Adipose tissue (tissue), 3 donors: ENCODE results near the gene RAB18. TPM values are rescaled to one million over a fixed set of nuclear protein-coding genes. Genes with fewer than 3 reads are reported as not detected.
"Not testable (repeated sequence)": the region's sequence is repeated elsewhere in the genome, so short reads cannot be mapped to it uniquely, and the experiment has no call there.

Source experiments
- H3K27ac ChIP-seq: one replicate; pipeline ENCODE4 v1.5.1; 2013; ENCODE audit warnings: low read depth, low read length
- WGBS, 3 donors: extraction: QIAGEN DNeasy Blood & Tissue Kit; methylation state at CpG; one replicate each; pipeline ENCODE4 v1.1.7; 2013; 5-methylcytosine and 5-hydroxymethylcytosine counted together
- polyA plus RNA-seq, 3 donors: library from polyadenylated mRNA; stranded (reverse); fragments of 200-250 nt; gene quantifications; one replicate each; pipeline ENCODE4 v1.2.3, GENCODE V29; 2013
- donor health status: healthy with polysubstance abuse.
- donor health status: Bipolar disorder and iron deficiency.
- donor health status: healthy.

RAB18 gene
- polyA plus RNA-seq, 3 donors, result 17.2 to 33.0 (median 30.6) TPM

DNA sequence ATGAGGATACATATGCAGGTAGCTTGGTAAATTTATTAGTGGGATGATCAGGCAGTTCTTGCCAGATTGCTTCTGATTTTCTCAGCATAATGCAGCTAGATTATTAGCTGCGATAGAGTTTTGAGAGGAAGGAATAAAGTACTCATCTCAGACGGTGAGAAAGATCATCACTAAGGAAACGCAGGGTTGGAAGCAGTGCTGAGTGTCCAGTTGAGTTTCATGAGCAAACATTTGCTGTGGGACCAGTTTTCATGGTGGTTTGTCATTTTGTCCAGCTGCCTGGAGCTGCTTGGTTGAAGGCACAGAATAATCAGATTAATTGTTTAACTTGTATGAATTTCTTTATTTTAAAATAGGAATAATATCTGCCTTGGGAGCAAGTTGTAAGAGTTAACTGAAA is 33.1 kb downstream of the RAB18 start:
- no peak overlapping the region for H3K27ac ChIP-seq
- 72 to 92% (median 82%) methylated on average over 3 of the region's 3 CpGs for WGBS, 3 donors

DNA sequence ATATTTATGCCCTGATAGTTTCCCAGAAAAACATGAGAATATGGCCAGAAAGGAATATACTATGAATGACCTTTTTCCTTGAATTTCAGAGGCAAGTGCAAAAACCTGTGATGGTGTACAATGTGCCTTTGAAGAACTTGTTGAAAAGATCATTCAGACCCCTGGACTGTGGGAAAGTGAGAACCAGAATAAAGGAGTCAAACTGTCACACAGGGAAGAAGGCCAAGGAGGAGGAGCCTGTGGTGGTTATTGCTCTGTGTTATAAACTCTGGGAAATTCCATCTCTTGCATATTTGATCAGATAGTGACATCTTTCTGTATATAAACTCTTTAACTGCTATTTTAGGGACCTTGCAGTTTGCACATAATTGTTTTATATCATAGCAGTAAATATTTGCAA is 33.7 kb downstream of the RAB18 start:
- no peak overlapping the region for H3K27ac ChIP-seq

DNA sequence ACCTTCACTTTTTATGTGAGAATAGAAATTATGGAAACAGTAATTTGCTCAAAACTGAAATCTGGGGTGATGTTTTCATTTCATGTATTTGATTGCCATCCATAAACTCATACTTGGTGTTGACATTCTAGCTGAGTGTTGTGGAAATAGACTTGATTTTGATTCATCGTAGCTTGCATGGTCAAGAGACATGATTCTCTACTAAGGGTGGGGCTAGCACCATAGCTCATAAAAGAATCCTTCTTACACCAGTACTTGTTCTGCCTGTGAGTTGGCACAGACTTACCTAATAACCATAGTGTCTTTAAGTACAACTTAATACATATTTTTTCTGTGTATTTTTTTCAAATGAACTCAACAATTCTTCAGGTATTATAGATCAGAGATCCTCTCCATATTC is 36.6 kb downstream of the RAB18 start:
- WGBS, 3 donors, result 95 to 100% (median 95%) methylated on average over 1 of the region's 1 CpG
- no peak overlapping the region for H3K27ac ChIP-seq

DNA sequence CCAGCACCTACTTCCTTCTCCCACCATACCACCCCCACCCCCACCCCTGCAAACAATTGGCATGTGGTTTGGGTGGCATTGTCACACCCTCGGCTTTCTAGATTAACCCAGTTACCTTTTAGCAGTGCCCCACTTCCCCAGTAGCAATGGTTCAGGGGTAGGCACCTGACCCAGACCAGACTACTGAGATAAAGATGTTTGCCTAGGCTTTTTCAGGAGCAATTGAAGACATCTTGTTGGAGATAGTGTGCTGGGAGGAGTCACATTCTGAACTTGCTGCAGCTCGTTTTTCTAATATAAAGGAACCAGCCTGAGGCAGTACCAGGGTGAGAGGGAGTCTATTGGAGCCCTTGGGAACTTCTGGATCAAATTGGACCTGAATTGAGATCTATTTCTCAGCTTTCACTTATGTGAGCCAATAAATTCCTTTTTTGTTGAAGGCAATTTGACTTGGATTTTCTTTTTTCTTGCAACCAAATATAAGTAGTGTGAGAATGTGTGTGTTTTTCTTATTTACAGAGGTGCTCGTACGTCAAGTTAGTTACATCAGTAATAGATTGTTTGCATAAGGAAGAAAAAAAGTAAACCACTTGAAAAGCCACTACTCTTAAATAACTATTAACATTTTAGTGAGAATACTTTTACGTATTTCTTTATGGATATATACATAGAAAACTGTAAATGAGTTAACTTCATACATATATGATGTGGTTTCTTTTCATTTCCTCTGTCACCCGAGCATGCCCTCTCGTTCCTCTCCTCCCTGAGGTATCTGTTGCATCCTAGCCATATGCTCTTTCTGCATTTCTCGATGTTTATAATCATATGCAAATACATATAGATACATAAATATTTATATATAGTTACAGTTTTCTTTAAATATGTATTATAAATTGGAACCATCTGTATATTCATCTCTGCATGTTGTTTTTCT is 38.0 kb downstream of the RAB18 start:
- 73 to 74% (median 73%) methylated on average over 8 of the region's 8 CpGs for WGBS, 3 donors
- no peak overlapping the region for H3K27ac ChIP-seq

DNA sequence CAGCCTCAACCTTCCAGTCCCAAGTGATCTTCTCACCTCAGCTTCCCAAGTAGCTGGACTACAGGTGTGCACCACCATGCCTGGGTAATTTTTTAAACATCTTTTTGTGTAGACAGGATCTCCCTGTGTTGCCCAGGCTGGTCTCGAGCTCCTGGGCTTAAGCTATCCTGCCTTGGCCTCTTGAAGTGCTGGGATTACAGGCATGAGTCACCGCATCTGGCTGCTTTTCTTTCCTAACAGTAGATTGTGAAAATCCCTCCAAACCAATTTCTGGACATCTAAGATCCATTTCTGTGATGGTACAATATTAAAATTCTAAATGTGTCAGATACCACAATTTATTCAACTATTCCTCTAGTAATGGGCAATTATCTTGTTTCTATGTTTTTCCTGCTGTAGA is 38.7 kb downstream of the RAB18 start:
- no peak overlapping the region for H3K27ac ChIP-seq
- 79 to 95% (median 88%) methylated on average over 2 of the region's 2 CpGs for WGBS, 3 donors

DNA sequence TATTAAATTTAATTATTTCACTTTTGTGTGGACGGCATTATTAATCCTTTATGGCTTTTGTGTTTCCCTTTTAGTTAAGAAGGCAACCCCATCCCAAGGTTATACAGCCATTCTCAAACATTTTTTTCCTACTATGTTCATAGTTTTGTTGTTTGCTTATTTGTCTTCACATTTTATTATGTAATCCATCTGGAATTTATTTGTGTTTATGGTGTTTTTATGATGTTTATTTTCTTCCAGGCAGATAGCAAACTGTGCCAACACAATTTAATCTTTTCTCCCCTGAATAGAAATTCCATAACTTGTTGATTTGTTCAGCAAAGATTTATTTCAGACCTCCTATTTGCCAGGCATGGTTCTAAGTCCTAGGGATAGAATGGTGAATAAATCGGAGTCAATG is 42.9 kb downstream of the RAB18 start:
- 87 to 97% (median 92%) methylated on average over 2 of the region's 2 CpGs for WGBS, 3 donors

DNA sequence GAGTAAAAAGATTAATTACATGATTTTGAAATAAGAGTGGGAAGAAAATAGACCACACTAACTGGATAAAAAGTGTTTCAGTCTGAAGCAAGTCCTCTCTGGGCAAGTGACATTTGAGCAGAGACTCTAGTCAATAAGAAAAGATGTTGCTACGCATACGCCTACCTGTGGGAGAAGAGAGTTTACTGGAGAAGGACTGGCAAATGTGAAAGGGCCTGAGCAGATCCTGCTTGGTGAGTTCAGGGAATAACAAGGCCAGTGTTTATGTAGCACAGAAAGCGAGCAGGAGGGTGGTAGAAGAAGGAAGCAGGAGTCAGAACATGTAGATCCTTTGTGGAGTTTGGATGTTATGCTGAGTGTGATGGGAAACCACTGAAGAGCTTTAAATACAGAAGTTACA is 43.4 kb downstream of the RAB18 start:
- H3K27ac ChIP-seq, result no peak overlapping the region
- WGBS, 3 donors, result 94 to 98% (median 98%) methylated on average over 3 of the region's 3 CpGs

More for the DNA sequence above, 42.9 kb downstream of the RAB18 start:
- H3K27ac ChIP-seq, result no peak overlapping the region

DNA sequence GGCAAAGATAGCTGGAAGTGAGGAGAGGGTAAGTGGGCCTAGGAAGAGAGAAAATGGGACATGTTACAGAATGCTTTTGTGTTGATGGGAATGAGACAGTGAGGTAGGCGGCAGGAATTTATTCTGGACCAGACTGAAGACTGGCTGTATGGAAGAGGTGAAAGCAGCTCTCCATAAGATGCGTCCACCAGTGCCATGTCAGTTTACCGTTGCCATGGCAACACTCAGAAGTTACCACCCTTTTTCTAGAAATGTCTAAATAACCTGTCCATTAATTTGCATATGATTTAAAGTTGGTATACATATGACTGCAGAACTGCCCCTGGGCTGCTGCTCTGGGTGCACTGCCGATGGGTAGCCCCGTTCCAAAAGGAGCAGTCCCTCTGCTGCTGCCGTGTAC is 46.7 kb downstream of the RAB18 start:
- 84 to 89% (median 85%) methylated on average over 6 of the region's 6 CpGs for WGBS, 3 donors
- no peak overlapping the region for H3K27ac ChIP-seq

DNA sequence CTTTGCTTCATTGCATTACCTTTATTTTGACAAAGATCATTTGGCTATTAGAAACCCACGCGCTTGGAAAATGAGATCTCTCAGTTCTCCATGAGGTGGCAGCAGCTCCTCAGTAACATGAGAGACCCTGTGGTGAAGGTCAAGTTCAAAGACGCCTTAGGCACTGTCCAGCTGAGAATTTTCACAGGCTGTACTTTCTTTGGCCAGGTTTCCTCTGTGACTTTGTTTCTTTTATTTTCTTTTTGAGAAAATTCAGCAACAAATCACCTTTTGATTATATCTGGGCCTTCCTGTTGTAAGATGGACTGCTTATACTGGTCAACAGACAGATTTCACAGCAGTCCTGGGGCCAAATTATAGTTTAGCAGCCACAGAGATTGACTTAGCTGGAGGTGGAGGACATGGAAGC is 54.5 kb downstream of the RAB18 start:
- H3K27ac ChIP-seq, result no peak overlapping the region
- 2 to 5% (median 2%) methylated on average over 3 of the region's 3 CpGs for WGBS, 3 donors

DNA sequence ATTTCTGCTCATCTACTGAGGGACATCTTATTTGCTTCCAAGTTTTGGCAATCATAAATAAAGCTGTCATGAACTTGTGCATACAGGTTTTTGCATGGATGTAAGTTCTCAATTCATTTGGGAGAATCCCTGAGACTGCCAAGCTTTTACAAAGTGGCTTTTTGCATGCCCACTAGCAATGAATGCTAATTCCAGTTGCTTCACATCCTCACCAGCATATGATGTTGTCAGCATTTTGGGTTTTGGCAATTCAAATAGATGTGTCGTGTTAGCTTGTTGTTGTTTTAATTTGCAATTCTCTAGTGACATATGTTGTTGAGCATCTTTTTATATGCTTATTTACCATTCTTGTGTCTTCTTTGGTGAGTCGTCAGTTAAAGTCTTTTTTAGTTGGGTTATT is 57.2 kb downstream of the RAB18 start:
- 79 to 81% (median 80%) methylated on average over 2 of the region's 2 CpGs for WGBS, 3 donors
- no peak overlapping the region for H3K27ac ChIP-seq

DNA sequence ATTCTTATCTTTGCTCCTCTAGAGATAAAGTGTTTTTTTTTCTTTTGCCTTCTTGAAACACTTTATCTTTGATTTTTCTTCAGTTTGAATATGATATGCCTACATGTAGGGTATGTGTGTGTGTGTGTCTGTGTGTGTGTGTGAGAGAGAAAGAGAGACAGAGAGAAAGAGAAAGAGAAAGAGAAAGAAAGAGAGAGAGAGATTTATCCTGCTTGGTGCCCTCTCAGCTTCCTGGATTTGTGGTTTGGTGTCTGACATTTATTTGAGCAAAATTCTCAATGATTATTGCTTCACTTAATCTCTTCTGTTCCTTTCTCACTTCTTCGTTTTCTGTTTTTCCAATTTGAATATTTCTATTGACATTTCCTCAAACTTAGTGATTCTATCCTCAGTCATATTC is 60.3 kb downstream of the RAB18 start:
- no peak overlapping the region for H3K27ac ChIP-seq
- 38 to 58% (median 58%) methylated on average over 1 of the region's 1 CpG for WGBS, 3 donors

DNA sequence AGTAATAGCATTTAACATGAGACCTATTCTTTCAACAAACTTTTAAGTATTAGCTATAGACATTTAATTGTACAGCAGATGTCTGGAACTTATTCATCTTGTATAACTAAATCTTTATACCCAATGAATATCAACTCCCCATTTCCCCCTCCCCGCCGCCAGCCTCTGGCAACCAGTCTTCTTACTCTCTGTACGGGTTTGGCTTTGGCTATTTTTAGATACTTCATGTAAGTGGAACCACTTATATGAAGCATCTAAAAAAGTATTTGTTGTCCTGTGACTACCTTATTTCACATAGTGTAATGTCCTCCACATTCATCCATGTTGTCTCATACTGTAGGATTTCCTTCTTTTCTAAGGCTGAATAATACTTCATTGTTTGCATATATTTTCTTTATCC is 60.8 kb downstream of the RAB18 start:
- H3K27ac ChIP-seq, result no peak overlapping the region
- 82 to 83% (median 83%) methylated on average over 3 of the region's 3 CpGs for WGBS, 3 donors

DNA sequence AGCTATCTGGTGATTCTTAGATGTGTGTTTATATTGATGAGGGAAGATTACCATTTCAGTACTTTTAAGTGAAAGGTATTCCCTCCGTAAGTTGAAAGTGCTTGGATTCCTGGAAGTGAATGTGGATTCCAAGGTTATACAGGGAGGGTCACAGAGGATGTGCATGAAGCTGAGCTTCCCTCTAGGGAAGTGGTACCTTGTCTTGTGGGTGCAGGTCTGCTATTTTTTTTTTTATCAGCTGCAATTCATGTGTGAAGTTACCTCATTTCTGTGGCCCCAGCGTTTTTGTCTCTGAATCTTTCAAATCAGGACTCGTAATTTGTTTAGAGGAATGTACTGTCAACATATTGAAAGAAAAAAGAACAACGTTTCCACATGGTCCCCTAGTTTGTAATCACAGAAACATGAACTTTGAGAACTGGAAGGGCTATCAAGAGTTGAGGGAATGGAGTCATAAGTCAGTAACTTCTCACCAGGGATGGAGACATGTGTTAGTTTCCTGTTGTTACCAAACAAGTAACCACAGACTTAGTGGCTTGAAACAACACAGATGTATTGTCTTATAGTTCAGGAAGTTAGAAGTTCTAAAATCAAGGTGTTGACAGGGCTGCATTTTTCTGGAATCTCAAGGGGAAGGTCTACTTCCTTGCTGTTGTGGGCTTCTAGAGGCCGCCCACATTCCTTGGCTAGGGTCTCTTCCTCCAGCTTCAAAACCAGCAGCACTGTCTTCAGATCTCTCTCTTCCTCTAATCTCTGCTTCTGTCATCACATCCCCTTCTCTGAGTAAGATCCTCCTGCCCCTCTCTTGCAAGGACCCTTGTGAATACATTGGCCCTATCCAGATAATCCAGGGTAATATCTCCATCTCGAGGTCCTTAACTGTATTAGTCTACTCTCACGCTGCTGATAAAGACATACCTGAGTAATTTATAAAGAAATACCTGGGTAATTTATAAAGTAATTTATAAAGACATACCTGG is 64.4 kb downstream of the RAB18 start:
- no peak overlapping the region for H3K27ac ChIP-seq
- 71 to 84% (median 74%) methylated on average over 7 of the region's 7 CpGs for WGBS, 3 donors

DNA sequence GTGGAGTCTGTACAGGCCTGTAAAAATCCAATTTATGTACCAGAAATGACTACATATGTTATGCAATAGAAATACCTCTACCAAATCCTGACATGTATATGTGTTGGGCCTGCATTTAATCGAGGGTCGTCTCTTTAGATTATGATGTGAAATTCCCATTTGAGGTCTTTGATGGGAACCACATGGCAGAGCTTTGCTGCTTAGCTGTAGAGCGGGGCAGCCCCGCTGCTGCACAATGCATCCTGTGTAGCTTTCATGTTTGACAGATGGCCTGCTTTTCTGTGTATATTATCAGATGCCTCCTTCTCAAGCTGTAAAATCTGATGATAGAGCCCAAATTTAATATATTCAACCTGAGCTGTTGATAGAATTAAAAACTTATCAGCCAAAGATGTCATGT is 65.8 kb downstream of the RAB18 start:
- H3K27ac ChIP-seq, result no peak overlapping the region
- WGBS, 3 donors, result 70 to 78% (median 74%) methylated on average over 4 of the region's 4 CpGs

DNA sequence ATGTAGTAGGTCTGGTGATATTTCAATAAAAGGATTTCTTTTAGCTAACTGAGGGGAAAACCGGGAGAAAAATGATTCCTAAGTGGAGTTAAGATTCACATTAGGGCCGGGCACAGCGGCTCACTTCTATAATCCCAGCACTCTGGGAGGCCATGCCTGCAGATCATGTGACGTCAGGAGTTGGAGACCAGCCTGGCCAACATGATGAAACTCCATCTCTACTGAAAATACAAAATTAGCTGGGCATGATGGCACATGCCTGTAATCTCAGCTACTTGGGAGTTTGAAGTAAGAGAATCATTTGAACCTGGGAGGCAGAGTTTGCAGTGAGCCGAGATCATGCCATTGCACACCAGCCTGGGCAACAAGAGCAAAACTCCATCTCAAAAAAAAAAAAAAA is 72.9 kb downstream of the RAB18 start:
- WGBS, 3 donors, result 86 to 95% (median 94%) methylated on average over 5 of the region's 5 CpGs
- H3K27ac ChIP-seq, result not testable (repeated sequence)

DNA sequence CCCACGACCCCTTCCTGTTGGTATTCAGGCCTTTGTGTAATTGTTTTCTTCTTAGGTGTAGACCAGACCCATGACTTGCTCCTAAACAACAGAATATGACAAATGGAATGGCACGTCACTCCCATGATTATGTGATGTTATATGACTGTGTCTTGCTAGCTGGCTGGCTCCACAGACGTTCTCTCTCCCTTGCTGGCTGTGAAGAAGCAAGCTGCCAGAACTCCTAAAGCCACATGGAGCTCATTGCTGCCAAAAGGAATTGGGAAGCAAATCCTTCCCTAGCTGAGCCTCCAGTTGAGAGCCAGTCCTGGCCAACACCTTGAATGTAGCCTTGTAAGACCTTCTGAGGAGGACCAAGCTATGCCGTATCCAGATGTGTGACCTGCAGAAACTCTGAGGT is 74.2 kb downstream of the RAB18 start:
- no peak overlapping the region for H3K27ac ChIP-seq
- 67 to 75% (median 75%) methylated on average over 4 of the region's 4 CpGs for WGBS, 3 donors

DNA sequence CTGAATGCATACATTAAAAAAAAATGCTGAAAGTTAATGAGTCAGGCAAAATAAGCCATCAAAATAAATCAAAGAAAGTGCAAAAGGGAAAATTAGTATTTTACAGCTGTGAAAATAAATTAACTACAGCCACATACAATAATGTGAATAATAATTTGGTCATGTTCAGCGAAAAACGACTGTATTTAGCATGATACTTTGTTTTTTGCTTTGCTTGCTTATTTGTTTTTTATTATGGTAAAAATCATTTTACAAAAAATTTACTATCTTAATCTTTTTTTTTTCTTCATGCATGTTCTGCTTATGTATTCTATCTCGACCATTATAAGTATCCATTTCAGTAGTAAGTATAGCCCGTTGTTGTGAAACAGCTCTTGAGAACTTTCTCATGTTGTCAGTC is 77.1 kb downstream of the RAB18 start:
- H3K27ac ChIP-seq, result no peak overlapping the region
- 69 to 87% (median 84%) methylated on average over 4 of the region's 4 CpGs for WGBS, 3 donors

DNA sequence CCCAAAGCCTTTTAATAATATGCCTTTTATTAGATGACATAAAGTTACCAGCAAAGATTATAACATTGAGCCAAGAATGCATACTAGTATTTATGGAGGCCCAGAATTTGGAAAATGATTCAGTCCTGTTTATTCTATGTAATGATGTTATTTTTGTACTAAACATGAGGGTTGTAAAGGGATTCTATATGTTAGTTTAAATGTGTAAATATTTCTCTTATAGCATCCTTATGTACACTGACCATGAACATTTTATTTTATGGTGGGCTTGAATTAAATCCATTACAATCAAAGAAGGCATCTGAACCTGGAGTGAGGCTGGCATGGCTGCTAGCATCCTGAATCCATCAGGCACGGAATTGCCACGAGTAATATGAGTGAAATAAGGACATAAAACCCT is 80.2 kb downstream of the RAB18 start:
- H3K27ac ChIP-seq, result no peak overlapping the region
- WGBS, 3 donors, result 75 to 88% (median 80%) methylated on average over 2 of the region's 2 CpGs
